Daoy (cell line): ENCODE measurements around the gene ATAD3B. TPM values are rescaled to one million over a fixed set of nuclear protein-coding genes. Genes with fewer than 3 reads are reported as not detected.
"Not testable (repeated sequence)": the region's sequence is repeated elsewhere in the genome, so short reads cannot be mapped to it uniquely, and the experiment has no call there.

Experiments
- DNase-seq: peaks from one replicate; pipeline ENCODE4 v3.0.0-alpha.2; 2015; ENCODE audit warnings: low read depth
- total RNA-seq: library from RNA; depleted of rRNA; stranded (reverse); fragments of >200 nt; shearing (Covaris generic); gene quantifications from 2 replicates; pipeline ENCODE4 v1.2.3, GENCODE V29; 2014

Gene ATAD3B
- total RNA-seq, 1 experiment from 2014 or later, result 47.5 TPM

- DNase-seq, result no peak
Observed at GRCh38 chr1:1510912-1511532, 39.5 kb downstream of the ATAD3B start.

- peak; percentile 99 for DNase-seq
Observed at GRCh38 chr1:1511533-1512285, 40.1 kb downstream of the ATAD3B start, which contains the start of gene ATAD3A. Gene ATAD3A, plus strand, starts transcription at chr1:1512162. Its CDS starts 107 bp downstream, at chr1:1512269.

DNA sequence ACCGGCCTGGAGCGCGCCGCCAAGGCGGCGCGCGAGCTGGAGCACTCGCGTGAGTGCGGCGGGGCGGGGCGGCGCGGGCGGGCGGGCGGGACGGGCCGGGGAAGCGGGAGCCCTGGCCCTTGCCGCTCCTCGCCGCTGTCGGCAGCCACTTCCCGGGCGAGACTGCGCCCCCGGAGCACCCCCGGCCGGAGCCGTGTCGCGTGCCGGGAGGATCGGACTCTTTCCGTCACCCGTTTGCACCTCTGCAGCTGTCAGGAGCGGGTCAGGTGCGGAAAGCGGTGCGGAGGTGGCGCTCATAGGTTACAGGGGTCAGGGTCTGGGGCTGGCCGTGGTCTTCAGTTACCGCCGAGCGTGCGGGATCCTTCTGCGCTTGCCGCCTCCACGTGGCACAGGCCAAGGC is 40.9 kb downstream of the ATAD3B start:
- DNase-seq, result not testable (repeated sequence)

GRCh38 chr1:1513675-1514074 is 42.1 kb downstream of the ATAD3B start:
- not testable (repeated sequence) for DNase-seq

- DNase-seq, result not testable (repeated sequence)
Observed at GRCh38 chr1:1514376-1514775, 42.8 kb downstream of the ATAD3B start.

DNA sequence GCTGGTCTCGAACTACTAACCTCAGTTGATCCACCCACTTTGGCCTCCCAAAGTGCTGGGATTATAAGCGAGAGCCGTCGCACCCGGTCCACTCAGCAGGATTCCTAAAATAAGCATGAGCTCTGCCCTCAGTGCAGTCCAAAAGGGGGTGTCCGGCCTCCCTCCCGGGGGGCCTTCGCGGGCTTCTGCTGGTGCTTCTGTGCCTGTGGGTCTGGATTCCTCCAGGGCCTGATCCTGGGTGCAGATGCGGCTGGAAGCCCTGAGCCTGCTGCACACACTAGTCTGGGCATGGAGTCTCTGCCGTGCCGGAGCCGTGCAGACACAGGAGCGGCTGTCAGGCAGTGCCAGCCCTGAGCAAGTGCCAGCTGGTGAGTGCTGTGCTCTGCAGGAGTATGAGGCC is 45.4 kb downstream of the ATAD3B start:
- DNase-seq, result not testable (repeated sequence)

DNA sequence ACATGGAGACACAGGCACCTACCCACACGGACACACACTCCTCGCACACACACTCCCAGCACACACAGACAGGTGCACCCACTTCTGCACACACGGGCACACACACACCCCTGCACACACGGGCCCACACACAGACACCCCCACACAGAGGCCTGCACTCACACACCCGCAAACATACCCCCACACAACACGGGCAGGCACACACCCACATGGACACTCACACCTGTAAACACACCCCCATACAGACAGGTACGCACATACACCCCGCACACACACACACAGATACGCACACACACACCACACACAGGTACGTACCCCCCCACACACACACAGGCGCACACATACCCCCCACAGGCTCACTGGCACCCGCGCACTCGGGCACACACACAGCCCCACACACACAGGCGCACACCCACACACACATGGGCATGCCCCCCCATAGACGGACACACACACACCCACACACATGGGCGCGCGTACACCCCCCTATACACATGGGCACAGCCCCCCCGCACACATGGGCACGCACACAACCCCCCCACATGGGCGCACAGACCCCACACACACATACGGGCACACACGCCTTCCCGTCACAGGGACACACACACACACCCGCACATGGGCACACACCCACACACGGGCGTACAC is 46.5 kb downstream of the ATAD3B start:
- DNase-seq, result no peak

- DNase-seq, result not testable (repeated sequence)
Observed at GRCh38 chr1:1518621-1519007, 47.0 kb downstream of the ATAD3B start.

- not testable (repeated sequence) for DNase-seq
Observed at GRCh38 chr1:1519805-1520505, 48.4 kb downstream of the ATAD3B start.

DNA sequence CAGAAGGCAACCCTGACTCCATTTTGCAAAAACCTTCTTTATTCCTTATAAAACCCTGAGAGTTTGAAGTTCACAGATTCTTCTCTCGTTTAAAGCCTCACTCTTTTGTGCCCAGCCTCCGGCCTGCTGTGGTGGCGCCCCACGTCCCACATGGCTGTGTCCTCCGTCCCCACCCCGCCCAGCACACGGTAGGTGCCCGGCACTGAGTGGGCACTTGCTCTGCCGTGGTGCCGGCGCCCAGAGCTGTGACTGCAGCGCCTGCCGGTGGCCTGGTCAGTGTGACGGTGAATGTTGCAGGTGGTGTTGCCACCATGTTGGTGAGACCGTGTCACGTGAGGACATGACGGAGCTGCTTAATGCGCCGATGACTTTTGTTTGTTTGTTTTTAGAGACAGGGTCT is 49.8 kb downstream of the ATAD3B start:
- DNase-seq, result no peak

GRCh38 chr1:1522536-1522935 is 51.0 kb downstream of the ATAD3B start:
- not testable (repeated sequence) for DNase-seq

- DNase-seq, result not testable (repeated sequence)
Observed at GRCh38 chr1:1523226-1523625, 51.7 kb downstream of the ATAD3B start.

GRCh38 chr1:1523651-1524050 is 52.1 kb downstream of the ATAD3B start:
- DNase-seq, result not testable (repeated sequence)

DNA sequence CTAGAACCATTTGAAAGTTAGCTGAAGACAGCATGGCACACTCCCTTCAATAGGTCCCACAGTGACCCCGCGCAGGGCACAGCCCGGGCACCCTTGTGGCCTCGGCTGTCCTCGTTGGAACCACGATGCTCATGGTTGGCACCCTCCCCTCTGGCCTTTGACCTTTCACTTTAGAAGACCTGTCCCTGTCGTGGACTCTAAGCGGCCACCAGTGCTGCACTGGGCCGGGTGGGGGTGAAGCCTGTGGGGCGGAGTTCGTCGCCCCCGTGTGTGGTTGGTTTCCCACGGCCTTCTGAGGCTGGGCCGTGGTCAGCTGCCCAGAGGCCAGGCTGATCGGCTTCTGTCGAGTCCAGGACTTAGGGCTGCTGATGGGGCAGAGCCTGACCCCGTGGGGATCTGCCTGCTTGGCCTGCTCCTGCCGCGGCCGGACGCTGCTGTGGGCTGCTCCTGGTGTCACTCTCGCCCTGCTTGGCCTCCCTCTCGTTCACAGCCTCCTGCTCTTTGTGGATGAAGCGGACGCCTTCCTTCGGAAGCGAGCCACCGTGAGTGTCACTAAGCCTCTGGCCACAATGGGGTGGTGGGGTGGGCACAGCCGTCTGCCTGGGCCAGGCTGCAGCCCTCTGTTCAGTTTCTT is 53.3 kb downstream of the ATAD3B start:
- DNase-seq, result not testable (repeated sequence)

GRCh38 chr1:1526476-1526875 is 54.9 kb downstream of the ATAD3B start:
- not testable (repeated sequence) for DNase-seq

DNA sequence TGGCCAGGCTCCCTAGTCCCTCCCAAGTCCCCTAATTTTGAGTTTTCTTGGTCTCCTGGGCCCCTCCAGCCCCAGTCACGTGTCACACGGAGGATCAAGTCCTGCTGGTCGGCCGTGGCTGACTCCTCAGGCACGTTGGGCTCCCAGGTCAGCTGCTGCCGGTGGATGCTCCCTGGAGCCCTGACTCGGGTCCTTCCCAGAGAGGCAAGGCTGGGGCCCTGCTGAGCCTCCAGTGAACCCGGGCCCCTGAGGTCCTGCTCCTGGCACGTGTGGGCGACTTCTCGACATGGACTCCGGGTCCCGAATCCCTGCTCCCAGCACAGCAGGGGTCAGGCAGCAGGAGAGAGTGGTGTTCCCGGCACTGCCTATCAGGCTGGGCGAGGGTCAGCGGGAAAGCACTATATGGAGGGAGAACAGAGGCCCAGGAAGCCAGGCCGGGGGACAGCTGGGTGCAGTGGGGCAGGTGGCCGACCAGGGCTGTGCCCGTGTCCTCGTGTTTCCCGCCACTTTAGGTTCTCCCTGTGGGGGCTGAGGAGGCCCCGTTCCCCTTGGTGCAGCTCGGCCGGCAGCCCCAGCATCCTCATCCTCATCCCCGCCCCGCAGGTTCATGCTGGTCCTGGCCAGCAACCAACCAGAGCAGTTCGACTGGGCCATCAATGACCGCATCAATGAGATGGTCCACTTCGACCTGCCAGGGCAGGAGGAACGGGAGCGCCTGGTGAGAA is 55.7 kb downstream of the ATAD3B start:
- DNase-seq, result no peak

DNA sequence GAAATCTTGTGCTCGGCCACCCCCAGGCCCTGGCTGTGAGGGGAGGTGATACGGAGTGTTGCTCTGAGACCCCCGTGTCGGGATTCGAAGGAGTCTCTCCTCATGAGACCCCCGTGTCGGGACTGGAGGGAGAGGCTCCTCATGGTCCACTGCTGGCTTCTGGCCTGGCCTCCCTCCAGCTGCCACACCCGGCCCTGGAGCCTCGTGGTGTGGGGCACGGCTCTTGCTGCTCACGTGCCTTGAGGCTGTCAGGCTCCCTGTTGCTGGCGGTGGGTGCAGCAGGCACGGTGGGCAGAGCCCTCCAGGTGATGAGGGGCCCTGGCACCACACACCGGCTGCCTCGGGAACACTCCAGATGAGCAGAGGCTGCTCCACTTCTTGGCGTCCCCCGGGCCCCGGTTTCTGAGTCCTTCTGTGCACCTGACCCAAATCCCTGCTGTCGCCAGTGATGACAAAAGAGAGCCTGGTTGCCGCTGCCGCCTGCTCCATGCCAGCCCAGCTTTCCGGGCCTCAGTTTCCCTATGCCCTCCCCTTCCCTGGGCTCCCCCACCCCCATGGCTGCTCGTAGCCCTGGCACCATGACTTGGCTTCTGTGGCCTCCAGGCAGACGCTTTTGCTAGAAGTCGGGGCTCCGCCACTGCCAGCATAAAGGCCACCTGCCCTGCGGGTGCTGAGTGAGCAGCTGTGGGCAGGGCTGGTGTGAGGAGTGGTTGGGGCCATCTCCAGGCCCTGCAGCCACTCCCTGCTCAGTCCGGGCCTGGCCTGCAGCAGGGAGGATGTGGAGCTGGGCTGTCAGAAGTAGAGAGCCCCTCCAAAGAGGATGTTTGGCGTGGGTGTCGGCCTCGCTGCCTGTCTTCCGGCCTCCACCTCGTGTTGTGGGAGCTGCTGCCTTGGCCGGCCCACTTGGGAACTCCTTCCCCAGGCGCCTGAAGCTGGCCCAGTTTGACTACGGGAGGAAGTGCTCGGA is 57.0 kb downstream of the ATAD3B start:
- DNase-seq, result no peak

DNA sequence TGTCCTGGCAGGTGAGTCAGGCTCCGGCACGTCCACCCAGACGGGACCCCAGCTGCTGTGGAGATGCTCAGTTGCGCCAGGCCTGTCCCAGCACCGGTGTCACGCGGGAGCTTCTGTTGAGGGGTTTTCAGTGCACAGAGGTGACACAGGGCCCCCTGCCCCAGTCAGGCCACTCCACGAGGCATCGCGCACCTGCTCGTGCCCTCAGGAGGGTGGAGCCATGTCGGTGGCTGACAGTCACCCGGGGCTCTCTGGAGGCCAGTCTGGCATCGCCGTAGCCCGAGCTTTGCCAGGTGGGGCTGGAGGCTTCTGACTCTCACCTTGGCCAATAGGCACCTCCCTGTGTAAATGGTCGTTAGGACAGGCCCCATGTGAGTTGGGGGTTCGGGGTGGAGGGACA is 57.8 kb downstream of the ATAD3B start:
- no peak for DNase-seq

DNA sequence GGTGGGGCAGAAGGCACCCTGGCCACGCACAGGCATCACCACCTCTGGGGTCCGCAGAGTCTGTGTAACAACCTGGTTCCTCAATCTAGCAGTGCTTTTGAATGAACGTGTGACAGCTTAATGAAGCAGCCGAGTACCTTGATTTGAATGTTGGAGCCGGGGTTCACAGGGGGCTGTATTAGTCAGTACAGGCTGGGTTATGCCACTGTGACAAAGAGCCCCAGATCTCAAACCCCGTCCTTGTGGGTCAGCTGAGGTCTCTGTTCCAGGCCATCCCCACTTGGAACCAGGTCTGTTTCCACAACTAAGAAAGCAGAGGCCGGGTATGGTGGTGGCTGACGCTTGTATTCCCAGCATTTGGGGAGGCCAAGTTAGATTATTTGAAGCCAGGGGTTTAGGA is 58.4 kb downstream of the ATAD3B start:
- no peak for DNase-seq

GRCh38 chr1:1531947-1532346 is 60.4 kb downstream of the ATAD3B start:
- DNase-seq, result no peak
